GM12873 (cell line): Measurements from ENCODE around the gene PRLHR.

ENCODE experiments used
- CTCF ChIP-seq: IDR thresholded peaks from 2 replicates; pipeline ENCODE4 v1.5.1; 2012; ENCODE audit warnings: low read depth, mild to moderate bottlenecking, moderate library complexity, low read length, control low read depth; ENCODE audit not compliant: insufficient read depth; ENCODE audit errors: missing control alignments

The PRLHR gene

GRCh38 chr10:118585794-118586193 lies 9.7 kb downstream of the PRLHR start:
- no peak for TF ChIP-seq CTCF

GRCh38 chr10:118585234-118585633 lies 10.2 kb downstream of the PRLHR start:
- no peak for TF ChIP-seq CTCF

- TF ChIP-seq CTCF, result no peak
Measured at GRCh38 chr10:118584181-118584954, 11.1 kb downstream of the PRLHR start.

GRCh38 chr10:118583611-118584010 lies 11.8 kb downstream of the PRLHR start:
- no peak for TF ChIP-seq CTCF

GRCh38 chr10:118582511-118582910 lies 12.9 kb downstream of the PRLHR start:
- no peak for TF ChIP-seq CTCF

GRCh38 chr10:118581340-118581739 lies 14.1 kb downstream of the PRLHR start:
- no peak for TF ChIP-seq CTCF

- no peak for TF ChIP-seq CTCF
Measured at GRCh38 chr10:118580702-118581101, 14.7 kb downstream of the PRLHR start.
